Sigmoid colon (tissue), 7 donors: Measurements from ENCODE around the gene SORCS1. TPM values are rescaled to one million over a fixed set of nuclear protein-coding genes. Genes with fewer than 3 reads are reported as not detected.

ENCODE experiments used
- DNase-seq: peaks from one replicate; pipeline ENCODE4 v3.0.0-alpha.2; 2019
- H3K27ac ChIP-seq, 4 donors: fragments of 200-600 bp; sonication (generic); one replicate each; pipeline ENCODE4 v1.5.1; 2016 to 2019; ENCODE audit warnings: mild to moderate bottlenecking in 1 of 4
- H3K27me3 ChIP-seq, 3 donors: fragments of 200-600 bp; sonication (generic); one replicate each; pipeline ENCODE4 v1.5.1; 2019; ENCODE audit warnings: mild to moderate bottlenecking in 1 of 3
- H3K36me3 ChIP-seq, 4 donors: fragments of 200-600 bp; sonication (generic); one replicate each; pipeline ENCODE4 v1.5.1; 2016 to 2019
- H3K4me1 ChIP-seq, 4 donors: fragments of 200-600 bp; sonication (generic); one replicate each; pipeline ENCODE4 v1.5.1; 2017 to 2019
- H3K4me3 ChIP-seq, 4 donors: fragments of 200-600 bp; sonication (generic); one replicate each; pipeline ENCODE4 v1.5.1; 2017 to 2019; ENCODE audit warnings: mild to moderate bottlenecking in 2 of 4, moderate library complexity in 1 of 4
- H3K9me3 ChIP-seq, 4 donors: fragments of 200-600 bp in 3 of 4; sonication (generic) in 3 of 4; one replicate each; pipeline versions ENCODE4 v1.5.1 to v1.6.1; 2013 to 2019
- EP300 ChIP-seq, 4 donors: sonication (generic); formaldehyde crosslinking; IDR thresholded peaks; one replicate each; pipeline ENCODE4 v1.6.1; 2017; ENCODE audit warnings: antibody characterized with exemption in 4 of 4
- POLR2A ChIP-seq, 2 donors: fragments of 450-650 bp; IDR thresholded peaks; one replicate each; pipeline ENCODE4 v1.6.1; 2016; ENCODE audit warnings: antibody characterized with exemption in 2 of 2, mild to moderate bottlenecking in 2 of 2, moderate library complexity in 2 of 2
- POLR2AphosphoS5 ChIP-seq, 4 donors: sonication (generic); formaldehyde crosslinking; IDR thresholded peaks; one replicate each; pipeline ENCODE4 v1.6.1; 2017; ENCODE audit warnings: antibody characterized with exemption in 4 of 4
- WGBS, 2 donors: extraction: QIAGEN DNeasy Blood & Tissue Kit; methylation state at CpG; one replicate each; pipeline ENCODE4 v1.1.7; 2013; 5-methylcytosine and 5-hydroxymethylcytosine counted together
- intact Hi-C: fragments of 100-400 bp; cut with DNase I; formaldehyde crosslinking; loops from one replicate; pipeline ENCODE4 v1.15.1; 2023
- polyA plus RNA-seq, 3 donors: library from polyadenylated mRNA; stranded (reverse); fragments of 200-250 nt; gene quantifications; one replicate each; pipeline ENCODE4 v1.2.3, GENCODE V29; 2013
- total RNA-seq, 4 donors: library from RNA; depleted of rRNA; stranded (reverse); fragments of >200 nt; gene quantifications; one replicate each; pipeline ENCODE4 v1.1.0, GENCODE V29; 2016
- TF ChIP-seq, protein P1 (sequence below), 4 experiments: fragments of 450-650 bp in 3 of 4; fragments of 200-600 bp in 1 of 4; IDR thresholded peaks; one replicate each; pipeline ENCODE4 v1.5.1; 2016 to 2019; ENCODE audit warnings: antibody characterized with exemption in 4 of 4, mild to moderate bottlenecking in 3 of 4, moderate library complexity in 2 of 4
- donor health status: healthy with polysubstance abuse.
- donor health status: Bipolar disorder and iron deficiency.
- donor health status: healthy.

The SORCS1 gene
- 10 to 100 TPM in 3 of 4 donors, 1 to 10 TPM in 1; 6.8 to 18.3 (median 13.8) TPM for total RNA-seq
- polyA plus RNA-seq: 1 to 10 TPM in 2 of 3 donors, not detected in 1; 2.5 to 3.0 TPM

DNA sequence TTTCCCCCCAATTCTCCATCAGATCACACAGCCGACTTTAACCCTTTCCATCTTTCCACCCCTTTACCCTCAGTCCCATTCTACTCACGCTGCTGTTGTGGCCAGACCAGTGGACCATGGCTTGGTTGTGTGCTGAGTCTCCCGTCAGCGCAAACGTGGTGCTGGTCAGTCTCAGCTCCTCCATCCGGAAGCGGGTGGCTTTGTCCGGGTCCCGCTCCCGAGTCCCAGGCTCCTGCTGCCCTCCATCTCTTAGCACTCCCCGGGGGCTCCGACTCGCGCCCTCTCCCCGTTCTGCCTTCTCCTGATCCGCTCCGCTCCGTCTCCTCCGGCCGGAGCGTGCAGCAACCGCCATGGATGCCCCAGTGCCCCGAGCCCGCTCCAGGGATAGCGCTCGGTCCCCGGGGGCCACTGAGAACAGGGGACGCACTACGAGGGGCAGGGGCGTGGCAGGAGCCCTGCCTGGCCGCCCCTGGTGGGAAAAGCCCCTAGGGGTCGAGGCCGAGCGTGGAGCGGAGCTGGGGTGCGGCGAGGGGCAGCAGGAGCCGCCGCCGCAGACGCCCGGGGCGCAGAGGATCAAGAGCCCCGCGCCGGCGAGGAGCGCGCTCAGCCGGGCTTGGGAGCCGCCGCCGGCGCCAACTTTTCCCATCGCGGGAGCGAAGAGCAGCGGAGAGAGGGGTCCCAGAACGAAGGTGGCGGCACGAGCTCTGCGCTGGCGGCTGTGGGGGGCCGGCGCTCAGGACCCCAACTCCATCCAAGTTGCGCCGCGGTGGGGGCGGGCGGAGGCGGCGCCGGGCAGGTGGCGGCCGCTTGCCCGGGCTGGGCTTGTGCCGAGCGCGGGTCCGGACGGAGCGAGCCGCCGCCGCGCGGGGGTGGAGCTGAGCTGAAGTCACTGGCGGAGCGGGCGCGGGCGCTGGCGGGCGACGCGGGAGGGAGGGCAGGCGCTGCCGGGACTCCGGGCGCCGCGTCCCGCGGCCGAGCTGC lies at the start of gene SORCS1:
Gene SORCS1, minus strand, starts transcription at position 826 of the 981 bp plus-strand sequence.
- peak; percentile 78 for DNase-seq
- H3K27ac ChIP-seq: peak within 1 kb of the TSS; percentile 46 to 66 (median 60)
- peaks cover 0 to 44% (median 0%) of the 10 kb centered on the region in 3 donors for H3K27me3 ChIP-seq
- H3K4me1 ChIP-seq: peaks cover 0 to 25% (median 10%) of the 10 kb centered on the region in 4 donors
- peak within 1 kb of the TSS; percentile 45 to 63 (median 55) for H3K4me3 ChIP-seq
- H3K9me3 ChIP-seq: no peaks in the 10 kb centered on the region
- no peaks in the 10 kb centered on the region for H3K36me3 ChIP-seq
- WGBS, 2 donors: 4 to 7% methylated on average over 105 of the region's 105 CpGs
- intact Hi-C loops: loop anchor here (5.0 to 10.0 kb wide), 4 partner anchors 267 to 651 kb away; no protein-coding TSS in a partner anchor
- TF ChIP-seq POLR2A (IDR thresholded peaks at IDR 0.05) (no peak), POLR2AphosphoS5 (IDR thresholded peaks at IDR 0.05) (no peak), EP300 (IDR thresholded peaks at IDR 0.05) (no peak)
- TF ChIP-seq, protein P1, sequence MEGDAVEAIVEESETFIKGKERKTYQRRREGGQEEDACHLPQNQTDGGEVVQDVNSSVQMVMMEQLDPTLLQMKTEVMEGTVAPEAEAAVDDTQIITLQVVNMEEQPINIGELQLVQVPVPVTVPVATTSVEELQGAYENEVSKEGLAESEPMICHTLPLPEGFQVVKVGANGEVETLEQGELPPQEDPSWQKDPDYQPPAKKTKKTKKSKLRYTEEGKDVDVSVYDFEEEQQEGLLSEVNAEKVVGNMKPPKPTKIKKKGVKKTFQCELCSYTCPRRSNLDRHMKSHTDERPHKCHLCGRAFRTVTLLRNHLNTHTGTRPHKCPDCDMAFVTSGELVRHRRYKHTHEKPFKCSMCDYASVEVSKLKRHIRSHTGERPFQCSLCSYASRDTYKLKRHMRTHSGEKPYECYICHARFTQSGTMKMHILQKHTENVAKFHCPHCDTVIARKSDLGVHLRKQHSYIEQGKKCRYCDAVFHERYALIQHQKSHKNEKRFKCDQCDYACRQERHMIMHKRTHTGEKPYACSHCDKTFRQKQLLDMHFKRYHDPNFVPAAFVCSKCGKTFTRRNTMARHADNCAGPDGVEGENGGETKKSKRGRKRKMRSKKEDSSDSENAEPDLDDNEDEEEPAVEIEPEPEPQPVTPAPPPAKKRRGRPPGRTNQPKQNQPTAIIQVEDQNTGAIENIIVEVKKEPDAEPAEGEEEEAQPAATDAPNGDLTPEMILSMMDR (IDR thresholded peaks at IDR 0.05): no peak

DNA sequence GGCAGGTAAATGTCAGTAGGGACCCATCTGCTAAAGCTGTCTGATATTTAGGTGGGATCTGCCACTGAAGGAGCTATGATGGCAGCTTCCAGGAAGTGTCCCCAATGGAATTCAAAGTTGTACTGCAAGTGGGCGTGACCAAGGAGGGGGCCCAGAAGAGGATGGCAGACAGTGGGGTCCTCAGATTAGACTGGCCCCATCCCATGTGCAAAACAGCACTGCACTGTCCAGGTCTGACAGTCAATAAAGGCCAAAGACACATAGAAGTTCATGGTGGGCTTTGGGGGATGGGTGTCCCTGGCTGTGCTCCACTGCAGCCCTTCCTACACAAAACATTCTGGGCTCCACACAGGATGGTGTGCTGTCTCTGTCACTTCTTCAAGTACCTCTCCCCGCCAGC lies 49.8 kb upstream of the SORCS1 start:
- Histone ChIP-seq H3K9me3 (peaks cover 0 to 3% (median 0%) of the 10 kb centered on the region in 4 donors), H3K4me1 (no peaks in the 10 kb centered on the region), H3K36me3 (no peaks in the 10 kb centered on the region), H3K4me3 (no peak overlapping the region), H3K27ac (no peak overlapping the region), H3K27me3 (no peaks in the 10 kb centered on the region)
- DNase-seq: no peak
- 88 to 94% methylated on average over 2 of the region's 2 CpGs for WGBS, 2 donors
- intact Hi-C loops: no loop called here
- TF ChIP-seq EP300 (IDR thresholded peaks at IDR 0.05): no peak
- TF ChIP-seq POLR2A (IDR thresholded peaks at IDR 0.05): no peak
- TF ChIP-seq, protein P1 (IDR thresholded peaks at IDR 0.05): no peak
- TF ChIP-seq POLR2AphosphoS5 (IDR thresholded peaks at IDR 0.05): no peak

DNA sequence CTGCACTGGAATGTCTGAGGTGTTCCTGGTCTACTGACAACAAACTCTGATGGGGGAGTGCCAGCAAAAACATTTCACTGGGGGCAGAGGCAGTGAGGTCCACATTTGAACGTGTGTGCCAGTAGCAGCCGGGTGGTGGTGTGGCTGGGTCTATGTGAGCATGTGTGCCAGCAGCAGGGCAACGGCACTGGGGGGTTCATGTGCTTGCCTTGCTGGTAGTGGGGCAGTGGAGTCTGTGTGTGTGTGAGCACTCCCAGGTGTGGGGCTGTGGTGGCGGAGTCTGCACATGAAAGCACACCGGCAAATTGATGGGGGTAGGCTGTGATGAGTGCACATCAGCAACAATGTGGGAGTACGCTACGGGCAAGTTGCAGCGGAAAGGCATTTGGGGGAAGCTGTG lies 49.4 kb upstream of the SORCS1 start:
- 89 to 95% methylated on average over 8 of the region's 8 CpGs for WGBS, 2 donors
- intact Hi-C loops: no loop called here
- Histone ChIP-seq H3K9me3 (peaks cover 0 to 3% (median 0%) of the 10 kb centered on the region in 4 donors), H3K4me3 (no peak overlapping the region), H3K27me3 (no peaks in the 10 kb centered on the region), H3K27ac (no peak overlapping the region), H3K36me3 (no peaks in the 10 kb centered on the region), H3K4me1 (no peaks in the 10 kb centered on the region)
- peak; percentile 56 for DNase-seq
- TF ChIP-seq, protein P1 (IDR thresholded peaks at IDR 0.05): no peak
- TF ChIP-seq EP300 (IDR thresholded peaks at IDR 0.05): no peak
- no peak for TF ChIP-seq POLR2A (IDR thresholded peaks at IDR 0.05)
- no peak for TF ChIP-seq POLR2AphosphoS5 (IDR thresholded peaks at IDR 0.05)

DNA sequence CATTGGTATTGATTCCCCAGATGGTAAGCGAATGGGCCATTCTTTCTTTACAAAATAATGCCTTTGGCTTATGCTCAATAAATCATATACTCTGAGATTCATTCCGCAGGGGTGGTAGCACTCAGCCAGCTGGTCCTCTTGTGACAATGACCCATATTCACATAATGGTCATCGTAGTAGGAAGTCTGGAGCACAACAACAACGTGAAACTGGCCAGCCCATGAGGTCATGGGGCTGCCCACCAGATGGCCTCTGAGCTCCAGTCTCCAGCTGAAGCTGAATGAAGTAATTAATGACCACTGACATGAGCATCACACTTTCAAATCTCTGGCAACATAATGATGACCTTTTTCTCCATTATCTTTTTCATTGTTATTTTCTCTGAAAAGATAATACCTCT lies 42.3 kb upstream of the SORCS1 start:
- H3K27ac ChIP-seq: no peak overlapping the region
- no peaks in the 10 kb centered on the region for H3K4me1 ChIP-seq
- TF ChIP-seq, protein P1 (IDR thresholded peaks at IDR 0.05): no peak
- TF ChIP-seq POLR2A (IDR thresholded peaks at IDR 0.05) (no peak), EP300 (IDR thresholded peaks at IDR 0.05) (no peak), POLR2AphosphoS5 (IDR thresholded peaks at IDR 0.05) (no peak)
- WGBS, 2 donors: 63 to 69% methylated on average over 4 of the region's 4 CpGs
- no peak for DNase-seq
- H3K9me3 ChIP-seq: peaks cover 0 to 3% (median 0%) of the 10 kb centered on the region in 4 donors
- no peaks in the 10 kb centered on the region for H3K27me3 ChIP-seq
- no peaks in the 10 kb centered on the region for H3K36me3 ChIP-seq
- intact Hi-C loops: no loop called here
- no peak overlapping the region for H3K4me3 ChIP-seq
